ENCODE data around the gene BZW2.

Gene BZW2

GRCh38 chr7:16753102-16753931 is 107.3 kb downstream of the BZW2 start, which contains the start of gene TSPAN13:
Gene TSPAN13, plus strand, starts transcription at chr7:16753755. Its CDS starts 213 bp downstream, at chr7:16753968.
- DNase-seq (ENCODE audit: low read depth in 2 of 2) = peak in 1 of 2 donors; percentile 8

- no peak for DNase-seq (ENCODE audit: low read depth in 2 of 2)
Observed at GRCh38 chr7:16753932-16754855, 108.2 kb downstream of the BZW2 start.

GRCh38 chr7:16754856-16755317 is 108.9 kb downstream of the BZW2 start:
- DNase-seq (ENCODE audit: low read depth in 2 of 2) = no peak

- no peak for DNase-seq (ENCODE audit: low read depth in 2 of 2)
Observed at GRCh38 chr7:16755397-16755796, 109.4 kb downstream of the BZW2 start.
